ENCODE data around the gene ZNF92.
"Not testable (repeated sequence)": the region's sequence is repeated elsewhere in the genome, so short reads cannot be mapped to it uniquely, and the experiment has no call there.

ZNF92 gene

DNA sequence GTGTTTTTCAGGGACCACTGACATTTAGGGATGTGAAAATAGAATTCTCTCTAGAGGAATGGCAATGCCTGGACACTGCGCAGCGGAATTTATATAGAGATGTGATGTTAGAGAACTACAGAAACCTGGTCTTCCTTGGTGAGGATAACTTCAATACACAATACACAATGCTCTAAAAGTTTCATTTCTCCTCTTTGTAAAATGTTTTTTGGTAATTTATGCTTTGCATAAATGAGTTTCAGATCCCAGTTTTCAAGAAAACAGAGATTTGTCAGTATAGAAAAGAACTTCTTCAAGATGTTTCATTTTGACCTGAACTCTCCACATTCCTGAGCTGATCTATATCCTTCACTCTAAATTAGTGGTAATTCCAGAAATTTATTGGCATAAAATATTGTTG is 14.2 kb downstream of the ZNF92 start:
- DNase-seq (ENCODE audit: low spot score in 2 of 2) (no peak), ATAC-seq (replicated peaks; ENCODE audit: extremely low read depth, poor library complexity, severe bottlenecking) (no peak)
- Mint-ChIP-seq H3K4me3 (no peak overlapping the region), H3K27me3 (no peaks in the 10 kb centered on the region), H3K9me3 (no peaks in the 10 kb centered on the region), H3K27ac (ENCODE audit: low read depth) (peak overlapping the region; percentile 29), H3K4me1 (peaks cover 38% of the 10 kb centered on the region), H3K36me3 (ENCODE audit: insufficient read depth) (peaks cover 28% of the 10 kb centered on the region)

DNA sequence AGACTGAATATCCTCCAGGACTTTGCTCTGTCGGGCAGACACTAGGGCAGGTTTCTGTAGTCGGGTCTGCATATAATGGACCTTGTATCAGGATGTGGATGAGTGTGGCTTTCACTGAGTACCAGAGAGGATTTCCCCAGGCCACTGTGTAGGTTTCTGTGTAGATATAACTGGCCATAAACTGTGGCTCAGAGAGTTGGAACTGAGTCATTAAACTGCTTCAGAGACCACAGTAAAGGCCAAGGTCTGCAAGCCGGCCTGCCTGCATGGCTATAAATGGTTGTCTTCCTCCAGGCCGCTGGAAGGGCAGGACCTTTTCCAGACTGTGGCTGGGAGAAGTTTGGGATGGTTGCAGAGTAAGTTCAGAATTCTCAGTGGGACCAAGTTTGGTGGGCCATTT is 16.9 kb downstream of the ZNF92 start:
- Mint-ChIP-seq H3K9me3 (no peaks in the 10 kb centered on the region), H3K36me3 (ENCODE audit: insufficient read depth) (peaks cover 30% of the 10 kb centered on the region), H3K4me1 (peaks cover 32% of the 10 kb centered on the region), H3K4me3 (no peak overlapping the region), H3K27ac (ENCODE audit: low read depth) (no peak overlapping the region), H3K27me3 (no peaks in the 10 kb centered on the region)
- no peak for DNase-seq (ENCODE audit: low spot score in 2 of 2)
- ATAC-seq (replicated peaks; ENCODE audit: extremely low read depth, poor library complexity, severe bottlenecking), result no peak

DNA sequence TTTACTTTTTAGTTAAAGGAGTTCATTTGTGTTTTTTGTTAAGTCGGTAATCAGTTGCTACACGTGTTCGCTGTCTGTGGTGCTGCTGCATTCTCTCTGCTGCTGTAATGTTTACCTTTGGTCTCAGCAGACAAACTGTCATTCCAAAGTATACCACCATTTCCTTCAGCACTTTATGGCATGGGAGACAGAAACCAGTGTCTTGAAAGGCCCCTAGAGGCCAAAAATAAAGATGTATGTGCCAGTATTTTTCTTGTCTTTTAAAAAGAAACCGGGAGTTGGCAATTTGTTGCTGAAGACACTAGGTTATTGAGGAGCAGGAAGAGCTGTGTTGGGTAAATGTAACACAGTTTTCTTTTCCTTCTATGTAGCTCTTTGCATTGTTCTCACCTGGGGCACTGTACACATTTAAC is 24.1 kb downstream of the ZNF92 start:
- peaks cover 16% of the 10 kb centered on the region for H3K4me1 Mint-ChIP-seq
- H3K4me3 Mint-ChIP-seq, result no peak overlapping the region
- ATAC-seq (replicated peaks; ENCODE audit: extremely low read depth, poor library complexity, severe bottlenecking) (no peak), DNase-seq (ENCODE audit: low spot score in 2 of 2) (no peak)
- no peak overlapping the region for H3K27ac Mint-ChIP-seq (ENCODE audit: low read depth)
- H3K9me3 Mint-ChIP-seq, result no peaks in the 10 kb centered on the region
- H3K27me3 Mint-ChIP-seq, result no peaks in the 10 kb centered on the region
- peaks cover 27% of the 10 kb centered on the region for H3K36me3 Mint-ChIP-seq (ENCODE audit: insufficient read depth)

DNA sequence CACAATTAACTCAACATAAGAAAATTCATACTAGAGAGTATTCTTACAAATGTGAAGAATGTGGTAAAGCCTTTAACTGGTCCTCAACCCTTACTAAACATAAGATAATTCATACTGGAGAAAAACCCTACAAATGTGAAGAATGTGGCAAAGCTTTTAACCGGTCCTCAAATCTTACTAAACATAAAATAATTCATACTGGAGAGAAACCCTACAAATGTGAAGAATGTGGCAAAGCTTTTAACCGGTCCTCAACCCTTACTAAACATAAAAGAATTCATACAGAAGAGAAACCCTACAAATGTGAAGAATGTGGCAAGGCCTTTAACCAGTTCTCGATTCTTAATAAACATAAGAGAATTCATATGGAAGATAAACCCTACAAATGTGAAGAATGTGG is 25.0 kb downstream of the ZNF92 start:
- not testable (repeated sequence) for H3K27ac Mint-ChIP-seq (ENCODE audit: low read depth); ATAC-seq (replicated peaks; ENCODE audit: extremely low read depth, poor library complexity, severe bottlenecking); H3K4me3 Mint-ChIP-seq; H3K9me3 Mint-ChIP-seq; H3K27me3 Mint-ChIP-seq; DNase-seq (ENCODE audit: low spot score in 2 of 2)
- H3K4me1 Mint-ChIP-seq, result peaks cover 16% of the 10 kb centered on the region
- peaks cover 26% of the 10 kb centered on the region for H3K36me3 Mint-ChIP-seq (ENCODE audit: insufficient read depth)

DNA sequence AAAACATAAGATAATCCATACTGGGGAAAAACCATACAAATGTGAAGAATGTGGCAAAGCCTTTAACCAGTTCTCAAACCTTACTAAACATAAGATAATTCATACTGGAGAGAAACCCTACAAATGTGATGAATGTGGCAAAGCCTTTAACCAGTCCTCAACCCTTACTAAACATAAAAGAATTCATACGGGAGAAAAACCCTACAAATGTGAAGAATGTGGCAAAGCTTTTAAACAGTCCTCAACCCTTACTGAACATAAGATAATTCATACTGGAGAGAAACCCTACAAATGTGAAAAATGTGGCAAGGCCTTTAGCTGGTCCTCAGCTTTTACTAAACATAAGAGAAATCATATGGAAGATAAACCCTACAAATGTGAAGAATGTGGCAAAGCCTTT is 25.4 kb downstream of the ZNF92 start:
- not testable (repeated sequence) for H3K9me3 Mint-ChIP-seq; H3K27ac Mint-ChIP-seq (ENCODE audit: low read depth); H3K4me3 Mint-ChIP-seq; DNase-seq (ENCODE audit: low spot score in 2 of 2); ATAC-seq (replicated peaks; ENCODE audit: extremely low read depth, poor library complexity, severe bottlenecking); H3K27me3 Mint-ChIP-seq
- H3K36me3 Mint-ChIP-seq (ENCODE audit: insufficient read depth), result peaks cover 26% of the 10 kb centered on the region
- peaks cover 12% of the 10 kb centered on the region for H3K4me1 Mint-ChIP-seq

DNA sequence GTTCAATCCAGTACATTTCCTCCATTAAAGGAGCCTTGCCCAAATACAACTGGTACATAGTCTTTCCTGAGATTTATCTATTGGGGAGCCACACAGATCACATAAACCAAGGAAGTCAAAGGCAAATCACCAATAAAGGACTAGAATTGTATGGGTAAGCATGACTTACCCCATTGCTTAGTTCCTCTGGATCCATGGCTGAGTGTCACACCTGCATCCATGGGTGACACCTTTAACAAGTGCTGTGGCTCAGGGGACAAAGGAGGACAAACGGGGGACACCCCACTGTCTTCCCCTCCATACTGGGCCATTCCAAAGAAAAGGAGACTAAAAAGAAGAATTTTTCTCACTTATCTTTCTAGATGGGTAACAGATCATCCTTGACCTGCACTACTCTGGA is 30.4 kb downstream of the ZNF92 start:
- no peak for ATAC-seq (replicated peaks; ENCODE audit: extremely low read depth, poor library complexity, severe bottlenecking)
- Mint-ChIP-seq H3K4me1 (no peaks in the 10 kb centered on the region), H3K4me3 (no peak overlapping the region), H3K27ac (ENCODE audit: low read depth) (no peak overlapping the region), H3K27me3 (no peaks in the 10 kb centered on the region), H3K36me3 (ENCODE audit: insufficient read depth) (peaks cover 10% of the 10 kb centered on the region), H3K9me3 (peaks cover 12% of the 10 kb centered on the region)
- DNase-seq (ENCODE audit: low spot score in 2 of 2), result no peak

DNA sequence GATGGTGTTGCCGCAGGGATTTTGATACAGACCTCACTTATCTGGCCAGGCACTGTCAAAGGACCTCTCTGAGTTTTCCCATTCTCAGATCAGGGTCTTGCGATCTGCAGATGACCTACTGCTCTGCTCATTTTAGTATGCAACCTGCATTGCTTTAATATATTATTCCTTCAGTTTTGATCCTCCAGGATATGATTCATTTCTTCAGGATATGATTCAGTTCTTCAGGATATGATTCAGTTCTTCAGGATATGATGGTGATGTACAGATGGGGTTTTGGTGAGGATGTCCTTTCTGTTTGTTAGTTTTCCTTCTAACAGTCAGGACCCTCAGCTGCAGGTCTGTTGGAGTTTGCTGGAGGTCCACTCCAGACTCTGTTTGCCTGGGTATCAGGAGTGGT is 33.1 kb downstream of the ZNF92 start:
- not testable (repeated sequence) for H3K4me3 Mint-ChIP-seq; H3K27ac Mint-ChIP-seq (ENCODE audit: low read depth); DNase-seq (ENCODE audit: low spot score in 2 of 2); ATAC-seq (replicated peaks; ENCODE audit: extremely low read depth, poor library complexity, severe bottlenecking); H3K4me1 Mint-ChIP-seq; H3K36me3 Mint-ChIP-seq (ENCODE audit: insufficient read depth); H3K27me3 Mint-ChIP-seq
- peaks cover 12% of the 10 kb centered on the region for H3K9me3 Mint-ChIP-seq

DNA sequence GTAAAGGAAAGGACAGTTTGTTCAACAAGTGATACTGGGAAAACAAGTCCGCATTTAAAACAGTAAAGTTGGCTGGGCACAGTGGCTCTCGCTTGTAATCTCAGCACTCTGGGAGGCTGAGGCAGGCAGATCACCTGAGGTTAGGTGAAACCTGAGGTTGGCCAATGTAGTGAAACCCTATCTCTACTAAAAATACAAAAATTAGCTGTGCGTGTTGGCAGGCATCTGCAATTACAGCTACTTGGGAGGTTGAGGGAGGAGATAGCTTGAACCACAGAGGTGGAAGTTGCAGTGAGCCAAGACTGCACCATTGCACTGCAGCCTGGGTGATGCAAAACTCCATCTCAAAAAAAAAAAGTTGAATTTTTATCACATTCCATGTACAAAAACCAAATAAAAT is 35.7 kb downstream of the ZNF92 start:
- DNase-seq (ENCODE audit: low spot score in 2 of 2) (no peak), ATAC-seq (replicated peaks; ENCODE audit: extremely low read depth, poor library complexity, severe bottlenecking) (no peak)
- Mint-ChIP-seq H3K27me3 (no peaks in the 10 kb centered on the region), H3K36me3 (ENCODE audit: insufficient read depth) (peaks cover 1% of the 10 kb centered on the region), H3K27ac (ENCODE audit: low read depth) (no peak overlapping the region), H3K4me3 (no peak overlapping the region), H3K9me3 (peaks cover 12% of the 10 kb centered on the region), H3K4me1 (no peaks in the 10 kb centered on the region)

DNA sequence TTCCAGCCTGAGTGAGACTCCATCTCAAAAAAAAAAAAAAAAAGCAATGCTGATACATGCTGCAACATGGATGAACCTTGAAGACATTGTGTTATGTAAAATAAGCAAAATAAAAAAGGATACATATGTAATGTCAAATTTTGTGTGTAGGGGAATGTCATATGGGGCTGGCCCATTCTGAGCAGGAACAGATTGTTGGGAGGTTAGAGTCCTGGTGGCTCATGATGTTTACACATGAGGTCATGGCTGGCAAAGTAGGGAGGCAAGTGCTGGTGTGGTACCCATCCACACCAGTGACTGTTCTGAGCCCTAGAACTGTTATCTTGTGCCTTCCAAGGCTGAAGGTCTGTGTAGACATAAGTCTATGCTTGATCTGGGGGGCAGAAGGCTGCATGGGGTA is 37.6 kb downstream of the ZNF92 start:
- H3K27ac Mint-ChIP-seq (ENCODE audit: low read depth), result no peak overlapping the region
- H3K9me3 Mint-ChIP-seq, result peaks cover 12% of the 10 kb centered on the region

DNA sequence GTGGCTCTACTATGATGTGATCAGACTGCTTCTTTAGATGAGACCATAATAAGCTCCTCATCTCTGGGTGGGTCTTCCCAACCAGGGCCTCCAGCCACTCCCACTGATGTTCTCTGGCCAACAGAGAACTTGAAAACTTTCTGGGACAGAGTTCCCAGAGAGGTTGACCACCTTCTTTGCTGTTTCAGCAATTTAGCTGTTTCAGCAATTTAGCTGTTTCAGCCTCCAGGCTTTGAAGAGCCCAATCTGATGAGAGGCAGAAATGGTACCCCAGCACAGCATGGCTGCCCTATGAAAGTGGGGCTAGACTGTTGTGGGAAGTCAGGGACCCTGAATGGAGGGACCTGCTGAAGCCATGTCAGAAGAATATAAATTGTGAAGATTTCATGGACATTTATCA is 49.0 kb downstream of the ZNF92 start:
- H3K4me3 Mint-ChIP-seq, result no peak overlapping the region

More for the DNA sequence above, 37.6 kb downstream of the ZNF92 start:
- ATAC-seq (replicated peaks; ENCODE audit: extremely low read depth, poor library complexity, severe bottlenecking) (no peak), DNase-seq (ENCODE audit: low spot score in 2 of 2) (no peak)
- no peaks in the 10 kb centered on the region for H3K4me1 Mint-ChIP-seq
- H3K27me3 Mint-ChIP-seq, result peaks cover 8% of the 10 kb centered on the region
- H3K36me3 Mint-ChIP-seq (ENCODE audit: insufficient read depth), result no peaks in the 10 kb centered on the region
- no peak overlapping the region for H3K4me3 Mint-ChIP-seq

DNA sequence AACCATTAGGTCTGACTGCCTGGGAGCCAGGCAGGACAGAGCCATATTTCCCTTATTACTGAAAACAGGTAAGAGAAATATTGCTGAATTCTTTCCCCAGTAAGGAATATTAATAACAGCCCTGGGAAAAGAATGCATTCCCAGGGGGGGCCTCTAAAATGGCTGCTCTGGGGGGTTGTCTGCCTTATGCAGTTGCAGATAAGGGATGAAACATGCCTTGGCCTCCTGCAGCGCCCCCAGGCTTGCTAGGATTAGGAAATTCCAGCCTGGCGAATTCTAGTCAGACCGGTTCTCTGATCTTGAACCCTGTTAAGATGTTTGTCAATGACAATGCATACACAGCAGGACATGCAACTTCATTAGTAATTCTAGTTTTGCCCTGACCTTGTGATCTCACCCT is 49.6 kb downstream of the ZNF92 start:
- peaks cover 28% of the 10 kb centered on the region for H3K9me3 Mint-ChIP-seq
- H3K4me1 Mint-ChIP-seq; H3K27ac Mint-ChIP-seq (ENCODE audit: low read depth); DNase-seq (ENCODE audit: low spot score in 2 of 2); H3K4me3 Mint-ChIP-seq; H3K36me3 Mint-ChIP-seq (ENCODE audit: insufficient read depth); ATAC-seq (replicated peaks; ENCODE audit: extremely low read depth, poor library complexity, severe bottlenecking): not testable (repeated sequence)
- peaks cover 22% of the 10 kb centered on the region for H3K27me3 Mint-ChIP-seq

More for the DNA sequence above, 49.0 kb downstream of the ZNF92 start:
- peaks cover 22% of the 10 kb centered on the region for H3K27me3 Mint-ChIP-seq
- no peaks in the 10 kb centered on the region for H3K36me3 Mint-ChIP-seq (ENCODE audit: insufficient read depth)
- no peak overlapping the region for H3K27ac Mint-ChIP-seq (ENCODE audit: low read depth)
- no peak for ATAC-seq (replicated peaks; ENCODE audit: extremely low read depth, poor library complexity, severe bottlenecking)
- no peaks in the 10 kb centered on the region for H3K4me1 Mint-ChIP-seq
- DNase-seq (ENCODE audit: low spot score in 2 of 2), result no peak
- H3K9me3 Mint-ChIP-seq, result peaks cover 28% of the 10 kb centered on the region

DNA sequence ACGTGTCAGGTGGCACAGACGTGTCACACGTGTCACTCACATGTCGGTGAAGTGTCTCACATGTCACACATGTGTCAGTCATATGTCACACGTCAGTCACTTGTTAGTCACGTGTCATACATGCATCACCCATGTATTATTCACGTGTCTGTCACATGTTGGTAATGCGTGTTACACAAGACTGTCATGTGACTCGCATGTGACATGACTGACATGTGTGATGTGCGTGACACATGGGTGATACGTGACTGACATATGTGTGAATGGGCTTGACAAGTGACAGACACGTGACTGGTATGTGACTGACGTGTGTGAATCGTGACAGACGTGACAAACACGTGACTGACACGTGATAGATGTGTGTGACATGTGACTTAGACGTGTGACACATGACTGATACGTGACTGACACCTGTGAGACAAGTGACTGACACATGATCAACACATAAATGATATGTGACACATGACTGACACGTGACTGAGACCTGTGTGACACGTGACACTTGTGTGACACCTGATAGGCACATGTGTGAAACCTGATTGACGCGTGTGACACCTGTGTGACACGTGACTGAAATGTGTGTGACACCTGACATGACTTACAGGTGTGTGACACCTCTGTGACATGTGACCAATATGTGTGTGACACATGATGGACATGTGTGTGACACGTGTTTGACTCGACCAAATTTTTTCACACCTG is 56.1 kb downstream of the ZNF92 start:
- no peak for DNase-seq (ENCODE audit: low spot score in 2 of 2)
- no peaks in the 10 kb centered on the region for H3K4me1 Mint-ChIP-seq
- no peak for ATAC-seq (replicated peaks; ENCODE audit: extremely low read depth, poor library complexity, severe bottlenecking)
- H3K27me3 Mint-ChIP-seq, result peaks cover 10% of the 10 kb centered on the region
- H3K4me3 Mint-ChIP-seq, result no peak overlapping the region
- no peaks in the 10 kb centered on the region for H3K36me3 Mint-ChIP-seq (ENCODE audit: insufficient read depth)
- no peak overlapping the region for H3K27ac Mint-ChIP-seq (ENCODE audit: low read depth)
- peaks cover 19% of the 10 kb centered on the region for H3K9me3 Mint-ChIP-seq

DNA sequence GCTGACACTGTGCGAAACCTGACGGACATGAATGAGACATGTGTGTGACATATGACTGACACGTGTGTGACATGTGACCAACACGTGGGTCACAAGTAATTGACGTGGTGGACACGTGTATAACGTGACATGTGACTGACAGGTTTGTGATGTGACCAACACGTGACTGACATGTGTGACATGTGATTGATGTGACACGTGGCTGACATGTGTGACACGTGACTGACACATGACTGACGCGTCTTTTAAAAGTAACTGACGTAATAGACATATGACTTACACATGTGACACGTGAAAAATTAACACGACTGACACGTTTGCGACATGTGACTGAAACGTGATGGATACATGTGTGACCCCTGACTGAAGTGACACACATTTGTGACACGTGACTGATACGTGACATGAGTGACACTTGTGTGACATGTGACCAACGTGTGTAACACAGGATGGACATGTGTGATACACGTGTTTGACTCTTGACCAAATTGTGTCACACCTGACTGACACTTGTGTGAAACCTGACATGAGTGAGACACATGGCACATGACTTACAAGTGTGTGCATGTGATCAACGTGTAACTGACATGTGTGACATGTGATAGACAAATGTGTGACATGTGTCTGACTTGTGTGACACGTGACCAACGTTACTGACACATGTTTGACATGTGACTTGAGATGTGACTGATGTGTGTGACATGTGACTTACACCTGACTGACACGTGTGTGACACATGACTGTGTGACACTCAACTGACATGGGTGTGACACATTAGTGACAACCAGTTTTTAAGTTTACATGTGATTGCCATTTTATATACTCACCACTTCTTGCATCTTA is 56.9 kb downstream of the ZNF92 start:
- DNase-seq (ENCODE audit: low spot score in 2 of 2), result no peak

More for the DNA sequence above, 56.9 kb downstream of the ZNF92 start:
- Mint-ChIP-seq H3K36me3 (ENCODE audit: insufficient read depth) (no peaks in the 10 kb centered on the region), H3K27me3 (peaks cover 7% of the 10 kb centered on the region), H3K9me3 (peaks cover 14% of the 10 kb centered on the region), H3K4me1 (no peaks in the 10 kb centered on the region), H3K4me3 (no peak overlapping the region), H3K27ac (ENCODE audit: low read depth) (no peak overlapping the region)
- ATAC-seq (replicated peaks; ENCODE audit: extremely low read depth, poor library complexity, severe bottlenecking), result no peak
